GM12891 (cell line): ENCODE measurements around the gene SLC9A4.

Source experiments
- DNase-seq: peaks from one replicate; pipeline ENCODE4 v3.0.0; 2011; ENCODE audit warnings: low spot score; ENCODE audit not compliant: insufficient read length
- FAIRE-seq: peaks from 2 replicates; lab custom pipeline; 2011; peaks lifted over from hg19 to GRCh38; lab: Jason Lieb, UNC
- PAX5 ChIP-seq: IDR thresholded peaks from 2 replicates; pipeline ENCODE4 v1.6.1; 2011; ENCODE audit warnings: low read length, moderate library complexity, mild to moderate bottlenecking; ENCODE audit not compliant: insufficient read depth, severe bottlenecking
- POLR2A ChIP-seq: IDR thresholded peaks from 2 replicates; pipeline ENCODE4 v1.6.1; 2011; ENCODE audit warnings: low read depth, low read length, control low read depth
- POLR2AphosphoS5 ChIP-seq: IDR thresholded peaks from 2 replicates; pipeline ENCODE4 v1.6.1; 2011; ENCODE audit warnings: low read depth, low read length, control low read depth
- POU2F2 ChIP-seq: IDR thresholded peaks from 2 replicates; pipeline ENCODE4 v1.6.1; 2011; ENCODE audit warnings: low read depth, mild to moderate bottlenecking, control low read depth, low read length, moderate library complexity
- SPI1 ChIP-seq: IDR thresholded peaks from 2 replicates; pipeline ENCODE4 v1.6.1; 2011; ENCODE audit warnings: low read depth, low read length, control low read depth
- TAF1 ChIP-seq: IDR thresholded peaks from 2 replicates; pipeline ENCODE4 v1.6.1; 2011; ENCODE audit warnings: low read depth, low read length, control low read depth

SLC9A4 gene

DNA sequence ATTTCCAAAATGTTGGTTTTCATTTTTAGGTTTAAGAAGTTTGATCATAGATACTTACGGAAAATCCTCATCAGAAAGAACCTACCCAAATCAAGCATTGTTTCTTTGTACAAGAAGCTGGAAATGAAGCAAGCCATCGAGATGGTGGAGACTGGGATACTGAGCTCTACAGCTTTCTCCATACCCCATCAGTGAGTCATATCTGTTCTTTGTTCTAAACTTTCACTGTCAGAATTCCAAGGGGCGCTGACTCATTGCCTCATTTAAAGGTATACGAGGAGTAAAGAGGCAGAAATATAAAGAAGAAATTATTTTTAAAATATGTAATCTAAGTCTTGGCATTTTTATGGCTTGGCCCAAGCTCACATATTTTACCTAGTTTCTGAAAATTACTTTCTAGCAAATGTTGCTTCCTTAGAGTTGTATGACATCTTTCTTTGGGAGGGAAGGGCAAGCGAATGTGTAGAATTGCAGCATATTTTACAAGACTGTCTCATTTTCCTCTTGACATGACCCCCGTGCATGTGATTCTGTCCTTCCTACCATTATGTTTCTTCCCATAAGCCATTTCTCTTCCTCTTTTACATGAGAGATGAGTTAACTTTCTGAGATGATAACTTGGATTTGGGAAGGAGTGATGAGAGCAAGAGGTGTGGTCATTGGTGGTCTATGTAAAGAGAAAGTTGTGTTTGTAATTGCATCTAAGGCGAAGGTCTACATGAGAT is 41.2 kb downstream of the SLC9A4 start:
- TF ChIP-seq SPI1 = no peak
- TF ChIP-seq TAF1 = no peak
- TF ChIP-seq POLR2AphosphoS5 = no peak
- TF ChIP-seq POLR2A = no peak
- TF ChIP-seq POU2F2 = no peak
- no peak for TF ChIP-seq PAX5
- no peak for FAIRE-seq
- no peak for DNase-seq

DNA sequence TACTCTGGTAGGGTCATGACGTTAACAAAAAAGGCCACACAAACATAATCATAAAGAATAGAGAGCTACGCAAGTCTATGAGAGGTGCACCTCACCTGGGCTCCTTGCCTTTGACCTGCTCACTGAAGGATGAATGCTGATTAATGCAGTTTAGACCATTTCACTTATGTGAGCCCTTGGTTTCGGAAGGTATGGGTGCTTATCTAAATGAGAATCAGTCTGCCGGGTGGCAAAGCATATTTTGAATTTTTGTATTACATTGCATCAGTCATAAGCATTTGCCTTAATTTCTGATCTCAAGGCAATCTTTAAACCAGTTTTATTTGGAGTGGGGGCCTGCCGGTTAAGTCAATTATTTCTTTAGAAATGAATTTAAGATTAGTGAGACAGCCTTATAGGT is 42.8 kb downstream of the SLC9A4 start:
- DNase-seq (no peak), FAIRE-seq (no peak)
- TF ChIP-seq PAX5 (no peak), POLR2A (no peak), TAF1 (no peak), SPI1 (no peak), POU2F2 (no peak), POLR2AphosphoS5 (no peak)

DNA sequence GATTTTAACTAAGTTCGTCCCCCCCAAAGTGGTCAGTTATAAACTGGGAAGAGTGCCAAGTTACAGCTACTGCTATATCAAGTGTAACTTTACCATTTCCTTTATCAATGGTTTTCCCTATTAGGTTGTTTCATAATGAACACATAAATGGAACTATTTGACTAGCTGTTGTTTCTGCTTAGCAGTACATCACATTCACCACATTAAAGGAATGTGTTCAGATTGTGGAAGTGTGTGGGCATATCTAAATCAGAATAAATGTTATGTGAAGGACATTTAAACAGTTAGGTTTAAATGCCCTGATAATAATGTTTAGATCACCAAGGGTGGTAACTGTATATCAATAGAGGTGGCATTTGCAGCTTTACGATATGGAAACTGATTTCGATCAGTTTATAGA is 45.1 kb downstream of the SLC9A4 start:
- TF ChIP-seq POLR2AphosphoS5 = no peak
- TF ChIP-seq SPI1 = no peak
- no peak for TF ChIP-seq POLR2A
- TF ChIP-seq PAX5 = no peak
- no peak for TF ChIP-seq POU2F2
- no peak for TF ChIP-seq TAF1
- no peak for DNase-seq
- no peak for FAIRE-seq

DNA sequence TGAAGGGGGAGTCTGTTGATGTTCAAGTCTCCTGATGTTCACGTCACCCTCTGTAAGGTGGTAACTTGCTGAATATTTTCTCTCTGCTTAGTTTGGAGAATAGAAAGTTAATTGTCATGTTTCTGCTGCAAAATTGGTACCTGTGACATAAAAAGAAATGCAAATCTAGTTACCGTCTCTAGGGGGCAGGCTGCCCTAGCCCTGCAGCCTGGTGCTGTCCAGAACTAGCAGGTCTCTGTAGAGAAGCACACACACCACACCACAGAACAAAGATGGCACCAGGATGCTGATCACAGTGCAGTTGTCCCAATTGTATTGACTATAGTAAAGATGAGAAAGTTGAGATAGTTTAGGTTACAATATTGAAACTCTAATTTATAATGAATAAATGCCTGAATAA is 47.0 kb downstream of the SLC9A4 start:
- FAIRE-seq = peak; percentile 74
- no peak for DNase-seq
- TF ChIP-seq POU2F2 (peak; percentile 46; the same call in 1 of the 2 replicates), TAF1 (no peak)

DNA sequence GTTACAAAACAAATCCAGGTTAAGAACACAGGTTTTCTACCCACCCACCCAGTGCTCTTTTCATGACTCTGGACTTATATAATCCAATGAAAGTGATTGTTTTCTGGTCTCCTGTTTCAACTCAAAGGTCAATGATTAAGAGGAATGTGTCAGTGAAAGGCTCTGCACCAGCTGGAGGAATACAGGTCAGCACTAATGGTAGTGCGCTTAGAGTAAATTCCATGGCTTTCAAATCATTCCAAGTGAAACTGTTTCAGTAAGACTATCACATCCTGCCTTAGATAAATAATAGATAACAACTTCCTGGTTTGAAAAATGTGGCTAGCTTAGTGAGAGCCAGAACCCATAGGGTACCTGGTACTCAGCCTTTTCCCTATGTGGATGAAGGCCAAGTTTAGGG is 47.8 kb downstream of the SLC9A4 start:
- TF ChIP-seq TAF1 (no peak), SPI1 (no peak), PAX5 (no peak), POLR2AphosphoS5 (no peak), POU2F2 (no peak), POLR2A (no peak)
- FAIRE-seq (no peak), DNase-seq (no peak)

DNA sequence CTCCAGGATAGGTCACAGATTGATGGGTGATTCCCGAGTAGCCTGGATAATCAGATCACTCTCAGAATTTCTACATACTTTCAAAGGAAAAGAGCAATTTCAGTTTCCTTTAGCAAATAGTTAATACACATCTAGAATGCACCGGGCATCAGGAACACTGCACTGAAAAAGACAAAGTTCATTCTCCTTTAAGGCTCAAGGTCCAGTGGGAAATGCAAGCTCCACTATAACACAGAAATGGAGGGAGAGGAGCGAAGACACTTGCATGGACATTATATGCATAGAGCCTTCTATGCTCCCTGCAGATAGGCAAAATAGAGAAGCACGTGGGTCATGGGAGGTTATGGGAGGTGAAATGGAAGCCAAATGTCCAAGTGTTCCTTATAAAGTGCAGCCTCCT is 49.1 kb downstream of the SLC9A4 start:
- FAIRE-seq (no peak), DNase-seq (no peak)
- TF ChIP-seq POLR2AphosphoS5 = no peak
- TF ChIP-seq PAX5 = no peak

DNA sequence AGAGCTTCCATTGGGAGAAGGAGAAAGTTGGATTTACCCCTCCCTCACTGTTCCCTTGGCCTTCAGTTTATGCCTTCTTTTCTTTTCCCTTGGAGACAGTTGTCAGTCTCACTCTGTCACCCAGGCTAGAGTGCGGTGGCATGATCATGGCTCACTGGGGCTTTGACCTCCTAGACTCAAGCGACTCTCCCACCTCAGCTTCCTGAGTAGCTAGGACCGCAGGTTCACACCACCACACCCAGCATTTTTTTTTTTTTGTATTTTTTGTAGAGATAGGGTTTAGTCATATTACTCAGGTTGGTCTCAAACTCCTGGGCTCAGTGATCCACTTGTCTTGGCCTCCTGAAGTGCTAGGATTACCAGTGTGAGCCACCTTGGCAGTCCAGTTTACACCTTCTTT is 49.9 kb downstream of the SLC9A4 start:
- FAIRE-seq (no peak), DNase-seq (no peak)
- TF ChIP-seq POLR2A = no peak
- TF ChIP-seq PAX5 = no peak
- TF ChIP-seq TAF1 = no peak
- no peak for TF ChIP-seq SPI1
- TF ChIP-seq POU2F2 = no peak
- no peak for TF ChIP-seq POLR2AphosphoS5

DNA sequence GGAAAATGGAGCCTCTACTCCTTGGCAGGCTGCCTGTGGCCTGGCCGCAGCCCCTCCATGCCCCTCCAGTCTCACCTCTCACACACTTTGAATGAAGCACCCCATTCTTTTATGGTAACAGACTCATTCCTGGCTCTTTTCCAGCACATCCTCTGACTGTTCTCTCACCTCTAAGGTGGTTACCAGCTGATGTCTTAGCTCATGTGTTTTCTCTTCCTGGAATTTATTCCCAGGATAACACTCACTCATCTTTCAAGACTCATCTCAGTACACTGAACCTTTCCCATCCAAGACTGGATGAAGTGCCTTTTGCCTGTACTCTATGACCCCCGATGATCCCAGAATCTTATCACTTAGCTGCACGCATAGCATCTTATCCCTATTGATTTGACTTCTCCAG is 50.6 kb downstream of the SLC9A4 start:
- TF ChIP-seq POLR2AphosphoS5 (no peak), SPI1 (no peak), TAF1 (no peak), PAX5 (no peak), POU2F2 (no peak), POLR2A (no peak)
- DNase-seq (no peak), FAIRE-seq (no peak)

DNA sequence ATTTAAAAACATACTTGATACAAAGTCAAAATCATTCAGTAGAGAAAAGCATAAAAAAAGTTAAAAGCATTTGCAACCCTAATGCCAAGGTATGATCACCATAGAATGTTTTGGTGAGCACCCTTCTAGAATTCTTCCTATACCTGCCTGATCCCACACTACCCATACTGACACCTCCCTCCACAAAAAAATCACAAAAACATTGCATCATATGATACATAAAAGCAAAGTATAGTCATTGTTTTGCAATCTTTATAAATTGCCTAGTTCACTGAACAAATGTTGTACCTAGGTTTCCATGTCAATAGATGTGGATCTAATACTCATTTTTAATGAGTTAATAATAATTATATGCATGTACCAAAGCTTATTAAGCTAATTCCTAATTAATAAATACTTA is 54.1 kb downstream of the SLC9A4 start:
- FAIRE-seq (no peak), DNase-seq (no peak)
- TF ChIP-seq POLR2A = no peak
- no peak for TF ChIP-seq PAX5
- TF ChIP-seq POLR2AphosphoS5 = no peak
- no peak for TF ChIP-seq SPI1
- no peak for TF ChIP-seq TAF1
- no peak for TF ChIP-seq POU2F2

DNA sequence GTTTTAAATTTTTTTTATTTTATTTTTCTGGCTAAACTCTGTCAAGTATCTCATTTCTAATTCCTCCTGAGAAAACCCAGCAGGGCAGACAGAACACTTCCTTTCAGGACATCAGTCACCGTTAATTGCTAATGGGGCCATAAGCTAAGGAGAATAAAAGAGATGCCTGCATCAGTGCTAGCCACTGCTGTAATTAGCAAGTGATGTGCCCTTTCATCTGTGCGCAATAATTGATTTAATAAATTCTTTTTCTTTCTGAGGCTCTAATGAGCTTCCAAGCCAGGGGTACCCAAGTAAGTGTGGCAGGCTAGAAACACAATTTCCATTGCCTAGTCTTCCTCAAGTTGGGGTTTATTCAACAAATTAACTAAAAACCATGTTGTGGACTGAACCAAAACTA is 65.5 kb downstream of the SLC9A4 start:
- no peak for TF ChIP-seq POU2F2
- TF ChIP-seq SPI1 = no peak
- no peak for TF ChIP-seq PAX5
- TF ChIP-seq TAF1 = no peak
- no peak for TF ChIP-seq POLR2A
- no peak for TF ChIP-seq POLR2AphosphoS5
- FAIRE-seq (no peak), DNase-seq (no peak)
